Fibroblast of mammary gland (primary cell): ENCODE measurements around the gene EFCAB6.

Source experiments
- DNase-seq: peaks from one replicate; pipeline ENCODE4 v3.0.0-alpha.2; 2010; ENCODE audit warnings: low read depth
- H3K4me3 ChIP-seq: 2 replicates; pipeline ENCODE4 v1.5.1; 2011; ENCODE audit warnings: low read depth, mild to moderate bottlenecking, low read length, moderate library complexity; ENCODE audit not compliant: control insufficient read depth
- CTCF ChIP-seq: conservative IDR thresholded peaks from 2 replicates; pipeline ENCODE4 v1.5.1; 2011; ENCODE audit warnings: low read depth, low read length, inconsistent platforms; ENCODE audit not compliant: control insufficient read depth, insufficient read depth

The EFCAB6 gene

GRCh38 chr22:43749473-43749872 lies 62.6 kb downstream of the EFCAB6 start:
- DNase-seq: no peak
- no peak overlapping the region for H3K4me3 ChIP-seq
- no peak for TF ChIP-seq CTCF

- H3K4me3 ChIP-seq: no peak overlapping the region
- peak; percentile 4 for DNase-seq
- no peak for TF ChIP-seq CTCF
Observed at GRCh38 chr22:43747877-43748276, 64.2 kb downstream of the EFCAB6 start.

GRCh38 chr22:43747058-43747457 lies 65.0 kb downstream of the EFCAB6 start:
- no peak for DNase-seq
- H3K4me3 ChIP-seq: no peak overlapping the region
- no peak for TF ChIP-seq CTCF

GRCh38 chr22:43745783-43746356 lies 66.2 kb downstream of the EFCAB6 start:
- DNase-seq: no peak
- TF ChIP-seq CTCF: no peak
- no peak overlapping the region for H3K4me3 ChIP-seq

GRCh38 chr22:43745411-43745770 lies 66.7 kb downstream of the EFCAB6 start:
- no peak for TF ChIP-seq CTCF
- DNase-seq: no peak
- no peak overlapping the region for H3K4me3 ChIP-seq

- TF ChIP-seq CTCF: no peak
Observed at GRCh38 chr22:43744700-43745410, 67.2 kb downstream of the EFCAB6 start.

More at GRCh38 chr22:43744700-43745410, 67.2 kb downstream of the EFCAB6 start:
- no peak for DNase-seq
- no peak overlapping the region for H3K4me3 ChIP-seq
